HG03575 (cell line): ENCODE data around the gene MEIS2.

Experiments used
- ATAC-seq: cut with Tn5 transposase; IDR thresholded peaks from one replicate; pipeline ENCODE4 v1.9.1; 2021; ENCODE audit not compliant: unreplicated experiment, insufficient number of reproducible peaks, low FRiP score; ENCODE audit errors: extremely low read depth

The MEIS2 gene

DNA sequence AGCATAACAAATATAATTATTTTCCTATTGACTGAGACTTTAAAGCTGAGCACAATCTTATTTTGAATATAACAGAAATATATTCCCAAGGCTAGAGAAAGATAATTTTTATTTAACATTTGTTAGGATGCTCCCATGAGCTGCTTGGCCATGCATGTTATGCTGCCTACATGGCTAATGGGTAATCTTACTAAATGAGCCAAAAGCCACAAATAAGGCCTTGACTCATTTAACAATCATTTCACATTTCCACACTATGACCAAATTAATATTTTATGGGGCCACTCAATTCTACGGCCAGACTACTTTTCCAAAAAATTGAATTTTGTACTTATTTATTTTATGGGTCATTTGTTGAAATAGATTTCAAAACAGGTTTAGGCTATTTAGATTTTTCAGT is 141.7 kb downstream of the MEIS2 start:
- ATAC-seq = no peak

DNA sequence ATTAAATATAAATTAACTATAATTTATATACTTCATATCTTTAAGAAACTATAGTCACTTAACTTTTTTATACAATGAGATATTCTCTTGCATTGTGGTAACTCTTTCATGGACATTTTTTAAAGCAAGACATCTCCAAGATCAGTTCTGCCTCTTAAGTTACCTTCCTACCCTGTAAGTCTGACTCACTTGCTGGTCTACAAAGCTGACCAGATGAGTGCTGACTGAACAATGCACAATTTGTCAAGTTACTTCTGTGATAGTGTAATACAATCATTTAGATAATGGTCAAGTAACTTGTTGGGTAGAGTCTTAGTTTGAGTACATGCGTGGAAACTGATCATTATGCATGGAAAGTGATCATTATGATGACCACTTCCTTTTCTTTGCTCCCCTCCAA is 145.9 kb downstream of the MEIS2 start:
- no peak for ATAC-seq

DNA sequence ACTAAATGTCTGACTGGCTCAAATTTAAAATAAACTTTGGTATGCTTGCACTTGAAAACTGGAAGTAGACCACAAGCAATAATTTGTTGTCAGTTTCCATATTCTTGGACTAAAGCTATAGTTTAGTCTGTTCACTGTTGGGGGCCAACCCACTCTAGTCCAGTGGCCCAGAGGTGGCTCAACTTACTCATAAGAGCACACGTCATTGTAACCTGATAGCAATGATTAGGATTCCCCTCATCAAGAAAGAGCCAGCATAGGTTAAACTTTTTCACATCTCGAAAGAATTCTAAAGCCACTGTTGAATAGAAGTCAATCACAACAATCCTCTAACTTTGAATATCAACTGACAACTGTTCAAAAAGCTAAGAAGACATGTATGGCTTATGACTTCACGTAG is 147.0 kb downstream of the MEIS2 start:
- ATAC-seq = no peak

DNA sequence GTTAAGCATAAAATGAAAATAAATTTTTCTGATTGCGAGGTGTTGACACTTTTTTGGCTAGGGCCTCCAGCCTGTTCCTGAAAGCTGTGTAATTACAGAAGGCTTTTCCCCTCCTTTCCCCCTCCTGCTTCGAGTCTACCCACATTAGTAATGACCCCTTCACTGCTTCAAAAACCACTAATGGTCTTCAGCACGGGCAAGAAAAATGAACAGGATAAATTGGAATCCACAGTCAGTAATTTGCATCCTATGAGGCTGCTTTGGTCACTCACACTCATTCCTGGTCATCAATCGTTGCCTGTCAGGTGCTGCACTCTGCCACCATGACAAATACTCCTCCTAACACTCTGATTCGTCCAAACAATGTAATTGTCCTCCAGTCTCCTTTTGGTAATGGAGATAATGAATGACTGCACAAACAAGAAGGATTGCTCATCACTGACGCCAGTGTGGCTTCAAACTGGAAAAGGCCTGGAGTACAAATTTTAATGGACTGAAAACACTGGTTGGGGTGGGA is 148.6 kb downstream of the MEIS2 start:
- ATAC-seq = no peak

DNA sequence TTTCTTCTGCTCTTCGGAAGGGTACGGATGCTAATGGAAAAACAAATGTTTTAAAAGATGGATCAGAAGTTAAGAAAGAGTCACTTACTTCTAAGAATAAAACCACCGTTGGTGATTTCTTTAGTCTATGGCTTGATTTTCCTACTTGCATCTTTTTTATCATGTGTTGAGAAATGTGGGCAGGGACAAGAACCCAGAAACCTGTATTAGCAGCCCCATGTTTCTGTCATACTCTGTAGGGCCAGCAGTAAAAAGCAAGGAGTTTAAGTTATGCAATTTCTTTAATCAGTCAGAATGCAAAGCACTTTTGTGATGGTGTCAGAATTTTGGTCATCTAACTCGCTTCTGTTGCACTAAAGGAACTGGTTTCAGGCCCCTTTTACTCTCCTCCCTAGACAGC is 150.0 kb downstream of the MEIS2 start:
- ATAC-seq = no peak

DNA sequence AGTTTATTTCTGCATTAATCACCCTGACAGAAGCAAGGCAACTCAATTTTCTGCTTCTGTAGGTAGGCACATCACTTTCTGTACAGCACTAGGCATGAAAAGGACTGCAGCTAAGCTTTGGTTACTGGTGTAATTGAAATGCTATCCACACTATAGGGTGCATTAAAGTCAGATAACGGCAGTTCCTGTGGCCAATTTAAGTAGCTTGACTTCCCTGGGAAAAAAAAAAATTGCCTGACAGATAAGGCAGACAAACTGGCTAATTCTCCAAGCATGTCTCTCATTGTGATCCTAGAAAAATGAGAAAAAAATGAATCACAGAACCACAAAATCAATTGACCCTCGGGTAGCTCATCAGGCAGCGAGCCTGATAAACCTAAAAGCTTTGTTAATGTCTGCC is 151.4 kb downstream of the MEIS2 start:
- ATAC-seq = no peak

DNA sequence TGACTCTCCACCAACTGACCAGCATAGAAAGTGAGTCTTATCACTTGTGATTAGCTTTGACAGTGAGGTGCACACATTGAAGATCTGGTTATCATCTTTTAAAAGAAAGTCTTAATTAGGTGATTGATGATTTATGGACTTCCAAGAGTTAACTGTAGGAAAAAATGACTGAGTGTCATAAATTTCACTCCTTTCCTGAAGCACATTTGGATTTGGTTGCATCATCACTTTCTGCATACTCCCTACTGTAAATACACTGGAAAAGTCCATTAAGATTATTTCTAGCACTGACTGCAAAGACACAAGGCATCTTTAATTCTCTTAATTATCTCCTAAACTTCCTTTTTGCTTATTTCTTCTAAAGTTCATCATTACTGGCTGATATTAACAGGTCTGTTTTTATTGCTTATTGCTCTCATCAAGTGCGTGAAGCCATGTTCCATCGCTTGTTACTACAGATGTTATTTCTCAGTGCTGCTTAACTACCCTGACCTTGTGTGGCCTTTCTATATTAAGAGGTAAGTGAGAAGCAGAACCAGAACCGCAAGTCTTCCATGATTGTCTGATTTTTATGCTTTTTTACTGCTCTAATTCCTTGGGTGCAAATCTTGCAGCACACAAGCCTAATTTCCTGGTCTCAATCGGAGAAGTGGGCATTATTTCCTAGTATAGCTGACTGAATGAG is 153.2 kb downstream of the MEIS2 start:
- ATAC-seq = no peak

DNA sequence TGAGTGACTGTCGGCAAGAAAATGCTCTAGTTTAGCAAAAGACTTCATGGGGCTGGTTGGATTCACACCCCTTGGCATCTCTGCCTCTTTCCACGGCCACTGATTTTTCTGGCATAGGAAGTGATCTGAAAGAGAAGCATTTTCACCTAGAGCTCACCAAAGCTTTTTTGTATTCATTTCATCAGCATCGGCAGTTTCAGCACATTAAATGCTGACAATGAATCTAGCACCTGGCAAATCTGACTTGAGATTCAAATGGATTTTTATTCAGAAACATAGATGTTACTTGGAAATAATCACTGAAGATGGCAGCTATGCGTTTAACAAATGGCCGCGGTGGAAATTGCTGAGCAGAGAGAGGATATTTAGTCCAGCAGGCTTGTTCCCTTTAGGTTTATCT is 155.9 kb downstream of the MEIS2 start:
- no peak for ATAC-seq

DNA sequence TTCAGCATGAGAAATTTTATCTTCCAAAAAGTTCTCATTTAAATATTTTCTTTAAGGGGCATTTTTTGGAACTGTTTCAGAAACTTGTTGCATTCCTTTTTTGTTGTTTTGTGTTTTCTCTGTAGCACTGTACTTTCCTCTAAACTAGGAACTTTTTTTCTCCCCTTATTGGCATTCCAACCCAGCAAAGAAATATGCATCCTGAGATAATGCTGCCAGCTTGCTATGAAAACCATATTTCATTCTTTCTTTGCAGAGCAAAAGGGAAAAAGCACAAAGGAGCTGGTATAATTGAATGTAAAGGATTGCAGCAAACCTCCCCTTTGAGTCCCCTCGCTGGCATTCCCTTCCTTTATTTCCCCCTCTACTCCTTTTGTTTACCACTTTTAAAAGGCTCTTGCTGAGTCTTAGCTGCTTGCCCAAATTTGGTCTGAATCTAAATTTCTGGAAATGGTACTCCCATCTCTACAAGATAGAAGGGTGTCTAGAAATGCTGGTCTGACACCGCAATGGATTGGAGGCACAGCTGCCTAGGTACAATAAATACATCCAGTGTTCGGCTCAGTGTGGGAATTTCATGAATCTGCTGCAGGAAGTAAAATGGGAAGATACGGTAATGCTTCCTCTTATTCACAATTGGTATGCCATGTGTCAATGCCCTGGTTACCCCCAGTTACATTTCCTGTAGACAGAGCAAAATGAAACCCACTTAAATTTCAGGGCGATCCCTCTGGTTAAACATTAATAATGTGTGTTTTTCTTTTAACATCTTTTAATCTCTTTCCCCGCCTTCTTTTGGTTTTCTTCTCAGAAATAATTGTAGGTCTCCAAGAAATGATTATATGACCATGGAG is 156.6 kb downstream of the MEIS2 start:
- no peak for ATAC-seq

DNA sequence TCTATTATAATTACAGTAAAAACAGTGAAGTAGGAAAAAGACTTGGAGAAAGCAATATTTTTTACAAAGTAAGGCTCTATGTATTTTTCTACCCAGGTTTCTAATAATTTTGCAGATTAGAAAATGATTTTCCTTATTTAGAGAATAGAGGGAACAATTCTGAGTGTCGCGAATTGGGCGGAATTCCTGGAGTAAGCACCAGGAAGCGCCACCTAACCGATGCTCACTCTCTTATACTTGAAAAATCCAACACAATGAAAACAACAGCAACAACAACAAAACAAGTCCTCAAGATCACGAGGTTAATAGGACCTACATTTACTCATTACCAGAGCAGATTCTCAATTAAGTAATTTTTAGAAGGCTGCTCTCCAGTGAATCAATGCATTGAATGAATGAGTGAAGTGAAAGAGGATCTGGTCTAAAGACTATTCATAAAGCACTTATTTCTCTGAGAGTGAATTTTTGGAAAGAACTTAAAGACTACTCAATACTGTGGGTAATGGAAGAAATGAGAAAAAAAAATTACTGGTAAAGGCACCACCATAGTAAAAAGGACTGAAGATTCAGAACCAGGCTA is 158.0 kb downstream of the MEIS2 start:
- ATAC-seq = no peak

DNA sequence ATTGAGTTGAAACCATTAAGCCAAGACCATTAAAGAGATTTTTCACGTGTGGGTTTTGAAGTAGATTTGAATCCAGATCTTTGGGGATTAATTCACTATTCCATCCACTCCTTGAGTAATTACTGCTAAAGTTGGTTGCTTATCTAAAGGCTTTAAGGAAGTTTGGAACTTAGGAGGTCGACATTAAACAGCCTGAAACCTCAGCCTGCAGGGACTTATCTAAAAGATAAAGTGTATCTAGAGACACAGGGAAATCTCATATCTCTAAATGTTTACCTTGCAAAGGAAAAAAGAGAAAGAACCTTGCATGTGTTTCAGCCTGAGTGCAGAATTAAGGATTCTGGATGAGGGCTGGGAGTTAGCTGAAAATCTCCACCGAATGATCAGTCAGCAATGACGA is 158.6 kb downstream of the MEIS2 start:
- no peak for ATAC-seq

DNA sequence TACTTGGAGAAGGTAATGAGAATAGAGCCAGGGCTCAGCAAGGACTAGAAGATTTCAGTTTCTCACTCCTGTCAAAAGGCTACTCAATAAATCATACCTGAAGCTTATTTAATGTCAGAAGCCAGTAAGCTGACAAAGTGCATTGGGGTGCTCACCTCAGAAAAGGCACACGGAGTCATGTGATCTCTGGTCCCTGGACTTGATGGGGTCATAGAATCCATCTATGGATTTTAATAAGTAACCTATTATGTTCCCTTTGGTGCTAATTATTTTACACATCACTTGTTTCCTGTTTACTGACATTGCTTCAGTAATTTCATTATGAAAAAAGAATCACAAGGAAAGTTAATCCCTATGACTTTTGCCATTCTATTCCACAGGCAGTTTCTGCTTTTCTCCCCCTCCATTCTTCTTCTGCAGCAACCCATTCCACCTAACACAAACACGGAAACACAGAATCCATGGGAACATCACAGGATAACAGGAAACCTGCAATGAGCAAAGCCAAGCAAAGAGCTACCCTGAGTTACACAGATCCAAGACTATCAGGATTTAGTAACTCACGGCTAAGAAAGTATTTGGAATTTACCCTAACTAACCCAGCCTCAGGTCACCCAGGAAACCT is 159.6 kb downstream of the MEIS2 start:
- no peak for ATAC-seq

DNA sequence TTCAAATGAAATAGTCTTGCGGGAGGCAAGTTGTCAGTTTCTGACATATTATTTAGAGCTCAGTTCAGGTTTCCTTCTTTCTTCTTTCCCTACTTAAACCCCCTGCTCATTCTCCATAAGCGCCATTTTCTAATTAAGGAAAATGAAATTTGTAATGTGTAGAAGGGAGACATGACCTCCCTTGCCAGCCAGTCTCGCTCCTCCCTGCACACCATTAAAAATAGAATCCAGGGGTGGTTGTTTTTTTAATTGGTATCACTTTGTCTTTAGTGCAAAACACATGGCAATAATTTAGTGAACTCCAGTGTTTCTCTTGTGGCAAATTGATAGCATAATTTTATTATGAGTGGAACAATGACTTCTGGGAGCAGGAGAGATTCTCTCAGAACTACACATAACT is 160.1 kb downstream of the MEIS2 start:
- ATAC-seq = no peak

DNA sequence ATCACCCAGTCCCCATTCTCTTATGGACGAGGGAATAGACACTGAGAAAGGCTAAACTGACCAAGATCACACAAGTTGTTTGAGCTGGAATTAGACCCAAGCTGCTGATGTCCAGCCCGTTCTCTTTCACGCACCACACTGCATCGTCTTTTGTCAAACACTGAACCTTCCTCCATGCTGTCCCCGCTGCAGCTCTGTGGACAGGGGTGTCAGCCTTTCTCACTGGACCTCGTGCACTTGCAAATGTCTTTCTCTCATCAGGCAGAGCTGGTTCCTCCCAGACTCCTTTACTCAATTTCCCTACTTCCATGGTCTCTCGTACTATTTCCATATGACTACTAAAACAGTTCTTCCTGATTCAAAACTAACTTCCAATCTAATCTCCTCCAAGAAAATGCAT is 161.6 kb downstream of the MEIS2 start:
- no peak for ATAC-seq

DNA sequence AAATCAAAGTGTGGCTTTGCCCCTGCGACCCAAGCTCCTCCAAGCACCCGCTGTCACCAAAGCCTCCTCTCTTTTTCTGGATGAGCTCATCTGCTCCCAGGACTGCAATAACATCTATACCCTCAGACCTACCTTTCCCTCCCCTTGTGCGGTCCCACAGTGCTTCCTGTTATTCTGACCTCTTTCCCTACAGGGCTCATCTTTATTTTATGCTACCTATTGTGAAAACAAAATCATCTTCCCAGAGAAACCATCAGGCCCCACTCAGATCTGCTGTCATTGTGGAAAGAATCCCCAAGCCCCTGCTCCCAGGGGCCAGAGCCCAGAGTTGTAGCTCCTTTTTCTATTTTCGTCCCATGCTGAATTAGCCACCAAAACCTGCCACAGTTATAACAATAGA is 162.2 kb downstream of the MEIS2 start:
- no peak for ATAC-seq

DNA sequence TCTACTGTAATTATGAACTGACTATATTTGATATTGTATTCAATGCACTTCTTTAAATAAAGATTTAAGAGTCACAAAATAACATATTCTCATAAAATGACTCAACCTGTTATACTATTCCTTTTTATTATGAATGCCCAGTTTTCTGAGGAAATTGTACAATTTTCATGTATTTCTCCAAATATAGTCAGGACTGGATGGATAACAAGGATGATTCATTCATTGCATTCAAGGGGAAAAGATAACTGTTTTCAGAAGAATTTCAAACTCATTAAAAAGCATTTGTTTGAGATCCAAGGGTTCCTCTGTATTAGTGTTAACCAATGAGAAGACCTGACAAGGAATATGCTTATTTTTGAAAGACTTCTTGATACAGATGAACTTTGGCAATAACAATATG is 163.7 kb downstream of the MEIS2 start:
- no peak for ATAC-seq

DNA sequence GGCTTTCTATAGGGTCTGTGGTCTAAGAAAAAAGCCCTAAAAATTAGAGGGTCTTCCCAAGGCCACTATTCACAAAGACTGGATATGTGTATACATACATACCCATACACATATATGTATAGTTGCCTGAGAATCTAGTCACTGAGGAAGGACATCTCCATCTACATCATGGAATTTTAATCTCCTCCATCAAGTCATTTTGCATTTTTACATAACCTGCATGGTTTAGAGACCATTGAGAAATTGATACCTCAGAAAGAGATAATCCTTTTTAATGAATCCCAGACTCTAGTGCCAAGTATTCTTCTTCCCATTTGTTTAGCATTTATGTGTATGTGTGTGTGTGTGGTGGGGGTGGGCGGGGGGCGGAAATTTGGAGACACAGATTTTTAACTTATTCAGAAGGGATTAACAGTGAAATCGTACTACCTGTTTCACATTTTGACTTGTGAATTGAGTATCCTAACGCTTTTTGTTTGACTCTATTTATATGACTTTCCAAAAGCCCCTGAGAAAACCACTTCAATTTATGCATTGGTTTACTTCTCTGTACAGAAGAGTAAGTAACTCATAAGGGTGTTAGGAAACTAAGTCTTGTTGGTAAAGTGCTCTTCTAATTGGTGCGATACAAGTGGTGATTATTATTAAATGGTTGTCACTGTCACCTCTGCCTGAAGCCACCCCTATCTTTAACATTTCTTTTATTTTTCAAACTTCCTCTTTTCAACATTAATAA is 166.9 kb downstream of the MEIS2 start:
- ATAC-seq = no peak

DNA sequence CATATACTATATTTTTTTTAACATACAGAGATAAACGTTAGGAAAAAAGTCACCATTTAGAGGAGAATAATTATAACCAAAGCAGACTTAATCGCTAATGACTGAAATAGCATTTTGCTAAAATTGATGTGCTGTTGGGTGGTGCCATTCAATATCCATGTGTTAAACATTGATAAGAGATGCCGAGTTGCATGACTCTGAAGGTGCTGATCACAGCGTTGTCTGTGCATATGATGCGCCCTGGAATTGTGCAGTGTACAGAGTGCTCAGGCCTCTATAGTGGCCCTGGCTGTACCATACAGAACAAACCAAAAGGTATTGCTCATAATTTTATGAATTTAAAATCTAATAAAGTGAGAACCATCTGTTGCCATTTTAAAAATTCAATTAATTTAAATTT is 168.3 kb downstream of the MEIS2 start:
- no peak for ATAC-seq

DNA sequence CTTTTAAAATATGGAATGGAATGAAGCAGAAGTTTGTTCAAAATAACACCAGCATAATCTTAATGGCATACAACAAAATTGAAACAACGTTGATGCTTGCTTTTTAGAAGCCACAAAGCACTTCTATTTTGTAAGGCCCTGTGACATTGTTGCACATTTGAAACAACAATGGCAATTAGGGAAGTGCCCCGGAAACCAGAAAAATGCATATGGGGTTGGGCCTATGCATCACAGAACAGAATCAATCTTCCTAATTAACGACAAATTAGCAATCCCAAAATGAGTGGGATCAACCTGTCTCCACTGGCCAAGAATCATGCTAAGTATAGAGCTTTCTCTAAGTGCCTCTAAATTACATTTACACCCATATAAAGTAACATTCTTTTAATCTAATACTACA is 168.9 kb downstream of the MEIS2 start:
- ATAC-seq = no peak
